NCI-H2196 (cell line): ENCODE results near the gene GRIP1.

Experiments
- DNase-seq: peaks from one replicate; lab custom pipeline; 2025; ENCODE audit not compliant: unreplicated experiment; lab: John Stamatoyannopoulos, UW

GRIP1 gene

GRCh38 chr12:66647034-66647691 is 31.7 kb downstream of the GRIP1 start:
- no peak for DNase-seq

GRCh38 chr12:66644151-66644550 is 34.7 kb downstream of the GRIP1 start:
- DNase-seq, result no peak

GRCh38 chr12:66640691-66641460 is 38.0 kb downstream of the GRIP1 start:
- no peak for DNase-seq

- DNase-seq, result no peak
Measured at GRCh38 chr12:66638666-66639065, 40.2 kb downstream of the GRIP1 start.

- DNase-seq, result no peak
Measured at GRCh38 chr12:66637699-66638301, 41.1 kb downstream of the GRIP1 start.

- no peak for DNase-seq
Measured at GRCh38 chr12:66636771-66637170, 42.1 kb downstream of the GRIP1 start.

- DNase-seq, result no peak
Measured at GRCh38 chr12:66633676-66634075, 45.2 kb downstream of the GRIP1 start.

- no peak for DNase-seq
Measured at GRCh38 chr12:66629138-66629870, 49.6 kb downstream of the GRIP1 start.

GRCh38 chr12:66627988-66628317 is 50.9 kb downstream of the GRIP1 start:
- DNase-seq, result no peak

GRCh38 chr12:66627270-66627987 is 51.4 kb downstream of the GRIP1 start:
- no peak for DNase-seq

- DNase-seq, result no peak
Measured at GRCh38 chr12:66624806-66625205, 54.1 kb downstream of the GRIP1 start.

- DNase-seq, result no peak
Measured at GRCh38 chr12:66623455-66623854, 55.4 kb downstream of the GRIP1 start.

GRCh38 chr12:66620688-66621087 is 58.2 kb downstream of the GRIP1 start:
- DNase-seq, result no peak

GRCh38 chr12:66620026-66620425 is 58.9 kb downstream of the GRIP1 start:
- DNase-seq, result no peak

GRCh38 chr12:66617991-66618390 is 60.9 kb downstream of the GRIP1 start:
- DNase-seq, result no peak

- DNase-seq, result no peak
Measured at GRCh38 chr12:66612090-66612775, 66.6 kb downstream of the GRIP1 start.

- DNase-seq, result no peak
Measured at GRCh38 chr12:66607147-66607546, 71.7 kb downstream of the GRIP1 start.

- no peak for DNase-seq
Measured at GRCh38 chr12:66605293-66605692, 73.6 kb downstream of the GRIP1 start.

GRCh38 chr12:66603981-66604479 is 74.8 kb downstream of the GRIP1 start:
- DNase-seq, result no peak

GRCh38 chr12:66603461-66603860 is 75.4 kb downstream of the GRIP1 start:
- no peak for DNase-seq
